Amniotic epithelial cell (primary cell): Measurements from ENCODE around the gene EYS.

Experiments used
- DNase-seq: peaks from one replicate; pipeline ENCODE4 v3.0.0-alpha.2; 2010; ENCODE audit warnings: low read depth

Gene EYS

GRCh38 chr6:65707126-65707826, at the start of gene EYS:
EYS (minus strand) TSS chr6:65707226; CDS start chr6:65495410, 211,816 bp downstream.
- no peak for DNase-seq

GRCh38 chr6:65746302-65746701, 39.3 kb upstream of the EYS start:
- DNase-seq, result no peak

DNA sequence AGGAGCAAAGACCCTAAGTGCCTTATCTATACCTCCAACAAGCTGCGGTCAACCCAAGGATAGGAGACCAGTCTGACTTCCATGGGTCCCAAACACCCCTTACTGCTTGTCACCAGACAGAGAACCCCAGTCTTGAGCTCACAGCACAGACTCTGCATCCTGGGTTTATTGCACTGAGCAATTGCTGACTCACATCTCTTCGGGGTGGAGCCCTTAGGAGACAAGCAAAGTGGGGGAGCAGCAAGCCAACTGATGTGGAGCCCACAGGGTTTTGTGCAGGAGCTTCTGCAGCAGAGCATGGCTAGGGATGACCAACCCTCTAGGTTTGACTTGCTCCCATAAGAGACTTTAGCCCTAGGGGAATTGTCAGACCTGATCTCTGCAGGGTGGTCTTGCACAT, 38.6 kb upstream of the EYS start:
- DNase-seq, result no peak

DNA sequence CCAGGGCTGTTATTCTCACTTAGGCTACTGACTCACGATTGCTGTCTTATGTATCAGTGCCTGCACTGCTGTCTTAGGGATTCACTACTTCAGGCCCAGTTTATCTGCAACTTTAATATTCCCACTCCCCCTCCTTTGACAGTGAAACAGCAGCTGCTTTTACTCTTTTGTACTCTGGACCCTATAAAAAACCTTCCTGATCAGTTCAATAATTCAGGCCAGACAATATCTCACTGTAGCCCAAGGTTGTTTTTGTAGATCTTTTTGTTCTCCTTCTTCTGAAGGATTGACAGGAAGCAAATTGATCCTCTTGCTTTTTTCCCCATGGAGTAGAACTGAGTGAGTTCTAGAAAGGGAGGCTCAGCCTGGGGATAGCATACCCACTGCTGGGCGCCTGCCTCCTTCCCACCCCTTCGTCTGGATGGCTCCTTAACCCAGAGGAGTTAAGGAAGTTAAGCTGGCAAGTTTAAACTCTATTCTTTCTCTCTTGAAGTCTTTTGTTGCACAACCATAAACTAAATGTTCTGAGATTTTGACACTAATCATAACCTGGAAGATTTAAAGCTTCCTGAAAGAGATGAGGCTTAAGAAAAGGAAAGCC, 22.0 kb upstream of the EYS start:
- DNase-seq, result no peak

GRCh38 chr6:65719101-65719500, 12.1 kb upstream of the EYS start:
- DNase-seq, result no peak

DNA sequence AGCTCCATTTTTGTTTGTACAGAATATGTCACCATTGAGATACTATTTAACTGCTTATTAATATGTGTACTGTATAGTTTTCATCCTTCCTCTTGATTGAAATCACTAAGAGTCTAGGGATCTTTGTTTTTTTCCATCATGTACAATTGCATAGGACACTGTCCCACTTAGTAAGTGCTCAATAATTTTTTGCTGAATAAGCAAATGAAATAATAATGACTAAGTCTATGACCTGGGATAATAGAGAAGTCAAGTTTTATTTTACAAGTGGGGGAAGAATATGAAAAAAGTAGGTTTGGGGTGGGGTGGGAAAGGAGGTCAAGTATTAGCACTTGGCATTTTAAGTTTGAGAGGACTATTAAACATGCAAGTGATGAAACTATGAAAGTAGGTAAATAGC, 4.5 kb upstream of the EYS start:
- DNase-seq, result no peak

DNA sequence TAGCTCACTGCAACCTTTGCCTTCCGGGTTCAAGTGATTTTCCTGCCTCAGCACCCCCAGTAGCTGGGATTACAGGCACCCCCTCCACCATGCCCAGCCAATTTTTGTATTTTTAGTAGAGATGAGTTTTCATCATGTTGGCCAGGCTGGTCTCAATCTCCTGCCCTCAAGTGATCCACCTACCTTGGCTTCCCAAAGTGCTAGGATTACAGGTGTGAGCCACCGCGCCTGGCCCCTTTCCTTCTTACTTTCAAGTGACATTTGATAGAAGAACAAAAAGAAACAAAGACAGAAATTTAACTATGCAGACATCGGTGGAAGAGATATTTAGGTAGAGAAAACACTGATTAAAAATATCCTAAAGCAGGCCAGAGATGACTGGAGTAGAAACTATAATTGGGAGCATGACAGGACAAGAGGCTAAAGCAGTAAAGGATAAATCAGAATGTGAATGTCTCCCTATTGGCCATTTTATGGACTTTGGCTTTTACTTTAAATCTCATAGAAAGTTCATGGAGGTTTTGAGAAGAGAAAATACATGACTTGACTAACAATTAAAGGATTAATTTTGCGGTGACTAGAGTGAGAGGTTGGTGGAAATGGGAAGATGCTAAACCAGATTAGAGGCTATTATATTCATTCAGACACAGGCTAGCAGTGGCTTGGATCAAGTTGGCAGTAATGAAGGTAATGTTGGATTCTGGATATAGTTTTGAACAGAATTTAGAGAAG, 2.2 kb upstream of the EYS start:
- DNase-seq, result no peak

DNA sequence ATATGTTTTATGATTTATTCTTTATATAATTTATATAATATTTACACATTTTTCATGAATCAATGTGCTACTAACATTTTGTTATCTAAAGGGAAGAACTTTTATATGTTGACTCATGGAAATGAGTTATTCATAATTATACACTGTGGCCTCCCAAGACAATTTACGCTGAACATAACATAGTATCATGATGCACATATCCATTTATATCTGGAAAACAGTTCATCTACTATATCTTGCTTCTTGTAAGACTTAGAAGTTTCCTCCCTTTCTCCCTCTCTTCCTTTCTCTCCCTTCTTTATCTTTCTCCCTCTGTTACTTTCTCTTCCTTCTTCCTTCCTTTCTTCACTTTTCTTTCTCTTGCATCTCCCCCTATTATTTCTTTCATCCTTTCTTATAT, 1.1 kb upstream of the EYS start:
- no peak for DNase-seq

GRCh38 chr6:65706436-65706835, 590 bp downstream of the EYS start:
- no peak for DNase-seq

DNA sequence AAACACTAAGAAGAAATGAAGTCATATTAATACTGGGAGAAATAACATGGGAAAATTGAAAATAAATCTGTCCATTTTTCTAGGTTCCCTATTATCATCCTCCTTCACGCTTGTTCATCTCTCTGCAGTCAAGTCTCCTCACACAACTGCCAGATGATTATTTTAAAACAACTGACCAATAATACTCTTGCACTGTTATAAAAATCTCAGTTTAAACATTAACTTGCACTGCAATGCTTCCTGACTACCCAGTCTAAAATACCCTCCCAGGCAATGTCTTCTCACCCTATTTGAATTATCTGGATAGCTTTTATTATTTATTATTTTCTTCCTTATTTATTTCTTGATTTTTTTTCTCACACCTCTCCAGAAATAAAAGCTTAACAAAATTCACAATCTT, 5.7 kb downstream of the EYS start:
- DNase-seq, result no peak

GRCh38 chr6:65700561-65700960, 6.5 kb downstream of the EYS start:
- no peak for DNase-seq

DNA sequence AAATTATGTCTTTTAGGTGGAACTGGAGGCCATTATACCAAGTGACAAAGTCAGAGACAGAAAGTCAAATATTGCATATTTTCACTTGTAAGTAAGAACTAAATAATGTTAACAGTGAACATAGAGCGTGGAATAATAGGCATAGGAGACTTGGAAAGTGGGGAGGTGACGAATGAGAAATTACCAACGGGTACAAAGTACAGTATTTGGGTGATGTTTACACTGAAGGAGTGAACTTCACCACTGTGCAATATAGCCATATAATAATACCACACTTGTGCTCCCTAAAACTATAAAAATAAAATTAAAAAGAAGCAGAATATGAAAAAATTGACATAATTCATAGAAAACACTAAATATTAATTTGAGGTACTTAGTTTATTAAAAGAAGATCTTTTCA, 14.9 kb downstream of the EYS start:
- DNase-seq, result no peak

- no peak for DNase-seq
These were observed 26.8 kb downstream of the EYS start for GRCh38 chr6:65680232-65680631.

DNA sequence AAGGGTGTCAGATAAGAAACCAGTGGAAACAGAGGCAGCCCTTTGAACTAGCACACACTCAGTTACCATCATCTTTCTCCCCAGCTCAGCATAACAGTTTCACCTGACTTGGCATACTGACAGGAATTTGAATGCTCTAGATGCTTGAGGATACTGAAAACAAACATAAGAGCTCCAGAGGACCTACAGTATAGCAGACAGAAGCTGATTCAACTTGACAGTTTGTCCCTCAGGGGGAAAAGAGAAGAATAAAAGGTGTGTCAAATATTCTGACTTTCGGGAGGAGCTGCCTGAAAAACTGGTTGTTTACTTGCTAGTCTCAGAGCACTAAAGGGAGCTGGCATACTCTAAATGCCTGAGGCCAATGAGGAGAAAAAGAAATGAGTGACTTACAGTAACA, 35.1 kb downstream of the EYS start:
- DNase-seq, result no peak

- DNase-seq, result no peak
These were observed 38.9 kb downstream of the EYS start for GRCh38 chr6:65667916-65668656.

- DNase-seq, result no peak
These were observed 56.9 kb downstream of the EYS start for GRCh38 chr6:65650086-65650485.

- DNase-seq, result no peak
These were observed 57.6 kb downstream of the EYS start for GRCh38 chr6:65649392-65649791.

GRCh38 chr6:65646544-65646943, 60.5 kb downstream of the EYS start:
- no peak for DNase-seq

GRCh38 chr6:65642776-65643175, 64.2 kb downstream of the EYS start:
- no peak for DNase-seq

- DNase-seq, result no peak
These were observed 68.8 kb downstream of the EYS start for GRCh38 chr6:65638047-65638831.

DNA sequence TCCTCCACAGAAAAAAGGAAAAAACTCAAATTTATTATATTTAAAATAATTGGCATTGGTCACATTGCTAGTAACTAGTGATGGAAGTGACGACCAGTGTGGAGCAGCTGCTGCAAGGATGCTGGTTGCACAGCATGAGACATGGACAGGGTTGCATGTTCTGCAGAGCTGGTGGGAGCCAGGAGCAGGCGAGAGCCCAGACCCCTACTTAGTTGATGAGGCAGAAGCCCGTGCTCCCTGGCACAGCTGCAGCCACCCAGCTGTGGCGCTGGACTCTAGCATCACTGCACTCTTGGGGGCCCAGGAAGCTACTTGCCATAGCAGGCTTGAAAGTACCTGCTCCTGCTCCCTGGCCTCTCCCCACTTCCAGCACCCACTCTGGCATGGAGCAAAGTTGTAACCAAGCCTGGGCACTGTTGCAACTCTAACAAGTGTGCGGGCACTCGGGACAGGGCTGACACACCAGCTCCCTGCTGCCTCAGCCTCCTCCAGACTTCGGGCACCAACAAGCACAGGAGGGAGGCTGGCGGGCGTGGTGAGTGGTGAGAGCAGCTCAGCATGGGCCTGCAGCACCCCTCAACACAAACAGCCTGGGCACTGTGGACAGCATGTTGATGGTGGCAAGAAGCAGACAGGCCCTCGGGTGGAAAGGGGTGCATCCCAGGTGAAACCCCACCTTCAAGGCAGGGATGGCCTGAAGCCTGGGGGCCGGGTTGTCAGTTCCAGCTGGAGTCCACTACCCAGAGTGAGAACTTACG, 69.6 kb downstream of the EYS start:
- DNase-seq, result no peak
